ENCODE results near the gene GPX4.

The GPX4 gene

GRCh38 chr19:1105873-1106840 lies 2.4 kb downstream of the GPX4 start:
- no peak overlapping the region for H3K4me3 ChIP-seq (ENCODE audit: insufficient read depth, low read depth, low read length)
- H3K27me3 ChIP-seq (ENCODE audit: control insufficient read depth, insufficient read depth, low read length, poor library complexity, severe bottlenecking) = no peaks in the 10 kb centered on the region
- no peaks in the 10 kb centered on the region for H3K9me3 ChIP-seq (ENCODE audit: control insufficient read depth, low read length)
- H3K36me3 ChIP-seq (ENCODE audit: control insufficient read depth, insufficient read depth, low read length) = no peaks in the 10 kb centered on the region
- WGBS, 2 experiments = 95% methylated on average over 32 of the region's 32 CpGs
- peaks cover 3% of the 10 kb centered on the region for H3K4me1 ChIP-seq (ENCODE audit: control insufficient read depth, insufficient read depth, low read length)
- no peak overlapping the region for H3K27ac ChIP-seq (ENCODE audit: insufficient read depth, low read depth, low read length, poor library complexity, severe bottlenecking)

- Histone ChIP-seq H3K27ac (ENCODE audit: insufficient read depth, low read depth, low read length, poor library complexity, severe bottlenecking) (no peak overlapping the region), H3K4me3 (ENCODE audit: insufficient read depth, low read depth, low read length) (no peak overlapping the region), H3K36me3 (ENCODE audit: control insufficient read depth, insufficient read depth, low read length) (no peaks in the 10 kb centered on the region), H3K27me3 (ENCODE audit: control insufficient read depth, insufficient read depth, low read length, poor library complexity, severe bottlenecking) (no peaks in the 10 kb centered on the region), H3K4me1 (ENCODE audit: control insufficient read depth, insufficient read depth, low read length) (peaks cover 3% of the 10 kb centered on the region), H3K9me3 (ENCODE audit: control insufficient read depth, low read length) (no peaks in the 10 kb centered on the region)
- WGBS, 2 experiments = 88 to 91% methylated on average over 17 of the region's 17 CpGs
Measured at GRCh38 chr19:1106841-1107660, 3.3 kb downstream of the GPX4 start.

- no peaks in the 10 kb centered on the region for H3K36me3 ChIP-seq (ENCODE audit: control insufficient read depth, insufficient read depth, low read length)
- 94 to 95% methylated on average over 25 of the region's 25 CpGs for WGBS, 2 experiments
- H3K27ac ChIP-seq (ENCODE audit: insufficient read depth, low read depth, low read length, poor library complexity, severe bottlenecking) = no peak overlapping the region
- no peaks in the 10 kb centered on the region for H3K9me3 ChIP-seq (ENCODE audit: control insufficient read depth, low read length)
- H3K4me1 ChIP-seq (ENCODE audit: control insufficient read depth, insufficient read depth, low read length) = peaks cover 3% of the 10 kb centered on the region
- no peaks in the 10 kb centered on the region for H3K27me3 ChIP-seq (ENCODE audit: control insufficient read depth, insufficient read depth, low read length, poor library complexity, severe bottlenecking)
- no peak overlapping the region for H3K4me3 ChIP-seq (ENCODE audit: insufficient read depth, low read depth, low read length)
Measured at GRCh38 chr19:1107661-1108261, 4.0 kb downstream of the GPX4 start.

- H3K4me1 ChIP-seq (ENCODE audit: control insufficient read depth, insufficient read depth, low read length) = peaks cover 3% of the 10 kb centered on the region
- H3K9me3 ChIP-seq (ENCODE audit: control insufficient read depth, low read length) = no peaks in the 10 kb centered on the region
- H3K4me3 ChIP-seq (ENCODE audit: insufficient read depth, low read depth, low read length) = no peak overlapping the region
- no peaks in the 10 kb centered on the region for H3K36me3 ChIP-seq (ENCODE audit: control insufficient read depth, insufficient read depth, low read length)
- no peaks in the 10 kb centered on the region for H3K27me3 ChIP-seq (ENCODE audit: control insufficient read depth, insufficient read depth, low read length, poor library complexity, severe bottlenecking)
- 95% methylated on average over 89 of the region's 89 CpGs for WGBS, 2 experiments
- no peak overlapping the region for H3K27ac ChIP-seq (ENCODE audit: insufficient read depth, low read depth, low read length, poor library complexity, severe bottlenecking)
Measured at GRCh38 chr19:1108291-1109031, 4.7 kb downstream of the GPX4 start.

- Histone ChIP-seq H3K4me3 (ENCODE audit: insufficient read depth, low read depth, low read length) (no peak overlapping the region), H3K27me3 (ENCODE audit: control insufficient read depth, insufficient read depth, low read length, poor library complexity, severe bottlenecking) (no peaks in the 10 kb centered on the region), H3K4me1 (ENCODE audit: control insufficient read depth, insufficient read depth, low read length) (peaks cover 3% of the 10 kb centered on the region), H3K36me3 (ENCODE audit: control insufficient read depth, insufficient read depth, low read length) (no peaks in the 10 kb centered on the region), H3K27ac (ENCODE audit: insufficient read depth, low read depth, low read length, poor library complexity, severe bottlenecking) (no peak overlapping the region), H3K9me3 (ENCODE audit: control insufficient read depth, low read length) (no peaks in the 10 kb centered on the region)
- 94 to 95% methylated on average over 48 of the region's 48 CpGs for WGBS, 2 experiments
Measured at GRCh38 chr19:1109032-1109551, 5.3 kb downstream of the GPX4 start.

GRCh38 chr19:1109697-1110671 lies 6.2 kb downstream of the GPX4 start:
- H3K4me1 ChIP-seq (ENCODE audit: control insufficient read depth, insufficient read depth, low read length) = peaks cover 3% of the 10 kb centered on the region
- H3K4me3 ChIP-seq (ENCODE audit: insufficient read depth, low read depth, low read length) = no peak overlapping the region
- no peaks in the 10 kb centered on the region for H3K27me3 ChIP-seq (ENCODE audit: control insufficient read depth, insufficient read depth, low read length, poor library complexity, severe bottlenecking)
- 95 to 96% methylated on average over 54 of the region's 54 CpGs for WGBS, 2 experiments
- no peak overlapping the region for H3K27ac ChIP-seq (ENCODE audit: insufficient read depth, low read depth, low read length, poor library complexity, severe bottlenecking)
- H3K9me3 ChIP-seq (ENCODE audit: control insufficient read depth, low read length) = no peaks in the 10 kb centered on the region
- no peaks in the 10 kb centered on the region for H3K36me3 ChIP-seq (ENCODE audit: control insufficient read depth, insufficient read depth, low read length)

GRCh38 chr19:1110809-1111640 lies 7.2 kb downstream of the GPX4 start:
- Histone ChIP-seq H3K27ac (ENCODE audit: insufficient read depth, low read depth, low read length, poor library complexity, severe bottlenecking) (no peak overlapping the region), H3K4me3 (ENCODE audit: insufficient read depth, low read depth, low read length) (no peak overlapping the region), H3K36me3 (ENCODE audit: control insufficient read depth, insufficient read depth, low read length) (no peaks in the 10 kb centered on the region), H3K27me3 (ENCODE audit: control insufficient read depth, insufficient read depth, low read length, poor library complexity, severe bottlenecking) (no peaks in the 10 kb centered on the region), H3K4me1 (ENCODE audit: control insufficient read depth, insufficient read depth, low read length) (no peaks in the 10 kb centered on the region), H3K9me3 (ENCODE audit: control insufficient read depth, low read length) (no peaks in the 10 kb centered on the region)
- WGBS, 2 experiments = 89 to 90% methylated on average over 18 of the region's 18 CpGs

GRCh38 chr19:1111641-1112267 lies 8.0 kb downstream of the GPX4 start:
- H3K9me3 ChIP-seq (ENCODE audit: control insufficient read depth, low read length) = no peaks in the 10 kb centered on the region
- WGBS, 2 experiments = 89 to 92% methylated on average over 17 to 18 of the region's 18 CpGs
- H3K27ac ChIP-seq (ENCODE audit: insufficient read depth, low read depth, low read length, poor library complexity, severe bottlenecking) = no peak overlapping the region
- no peaks in the 10 kb centered on the region for H3K27me3 ChIP-seq (ENCODE audit: control insufficient read depth, insufficient read depth, low read length, poor library complexity, severe bottlenecking)
- H3K36me3 ChIP-seq (ENCODE audit: control insufficient read depth, insufficient read depth, low read length) = no peaks in the 10 kb centered on the region
- H3K4me3 ChIP-seq (ENCODE audit: insufficient read depth, low read depth, low read length) = no peak overlapping the region
- H3K4me1 ChIP-seq (ENCODE audit: control insufficient read depth, insufficient read depth, low read length) = no peaks in the 10 kb centered on the region
